Ascending aorta (tissue), 2 donors: Measurements from ENCODE around the gene ITGA11. TPM values are rescaled to one million over a fixed set of nuclear protein-coding genes. Genes with fewer than 3 reads are reported as not detected.

Experiments used
- DNase-seq, 2 donors: peaks; one replicate each; pipeline ENCODE4 v3.0.0-alpha.2; 2019; ENCODE audit warnings: low spot score in 2 of 2
- H3K27ac ChIP-seq, 2 donors: fragments of 200-600 bp; sonication (generic); one replicate each; pipeline ENCODE4 v1.5.1; 2016 to 2017; ENCODE audit warnings: mild to moderate bottlenecking in 1 of 2
- H3K27me3 ChIP-seq: fragments of 200-600 bp; sonication (generic); one replicate; pipeline ENCODE4 v1.5.1; 2017
- H3K36me3 ChIP-seq, 2 donors: fragments of 200-600 bp; sonication (generic); one replicate each; pipeline ENCODE4 v1.5.1; 2016
- H3K4me1 ChIP-seq, 2 donors: fragments of 200-600 bp; sonication (generic); one replicate each; pipeline ENCODE4 v1.5.1; 2016 to 2017; ENCODE audit warnings: mild to moderate bottlenecking in 1 of 2
- H3K4me3 ChIP-seq, 2 donors: fragments of 200-600 bp; sonication (generic); one replicate each; pipeline ENCODE4 v1.5.1; 2016 to 2017; ENCODE audit warnings: mild to moderate bottlenecking in 1 of 2
- H3K9me3 ChIP-seq, 2 donors: fragments of 200-600 bp; sonication (generic); one replicate each; pipeline ENCODE4 v1.5.1; 2016
- CTCF ChIP-seq, 3 experiments: fragments of 200-600 bp in 2 of 3; fragments of 450-650 bp in 1 of 3; sonication (generic) in 2 of 3; IDR thresholded peaks; one replicate each; pipeline ENCODE4 v1.5.1; 2016 to 2019; ENCODE audit warnings: antibody characterized with exemption in 3 of 3, mild to moderate bottlenecking in 1 of 3, moderate library complexity in 1 of 3
- intact Hi-C: fragments of 100-400 bp; cut with DNase I; formaldehyde crosslinking; loops from one replicate; pipeline ENCODE4 v1.15.1; 2023
- total RNA-seq: library from RNA; depleted of rRNA; stranded (reverse); fragments of >200 nt; gene quantifications from one replicate; pipeline ENCODE4 v1.1.0, GENCODE V29; 2016

Gene ITGA11
- total RNA-seq, 1 donor from 2014 or later = 136 TPM

- H3K4me3 ChIP-seq = no peak overlapping the region
- peak overlapping the region in 1 of 2 donors; percentile 35 for H3K27ac ChIP-seq
- H3K4me1 ChIP-seq = peaks cover 0 to 17% of the 10 kb centered on the region in 2 donors
- peaks cover 4 to 28% of the 10 kb centered on the region in 2 donors for H3K36me3 ChIP-seq
- H3K9me3 ChIP-seq = no peaks in the 10 kb centered on the region
- intact Hi-C loops = no loop called here
- no peak for TF ChIP-seq CTCF (IDR thresholded peaks at IDR 0.05)
- peak in 1 of 2 donors; percentile 53 for DNase-seq
- no peaks in the 10 kb centered on the region for H3K27me3 ChIP-seq
These were observed 56.2 kb downstream of the ITGA11 start for GRCh38 chr15:68375716-68376220.

GRCh38 chr15:68375191-68375631 is 56.8 kb downstream of the ITGA11 start:
- no peak overlapping the region for H3K4me3 ChIP-seq
- no peak for TF ChIP-seq CTCF (IDR thresholded peaks at IDR 0.05)
- intact Hi-C loops = no loop called here
- H3K27ac ChIP-seq = peak overlapping the region in 1 of 2 donors; percentile 35
- no peaks in the 10 kb centered on the region for H3K27me3 ChIP-seq
- H3K36me3 ChIP-seq = peaks cover 4 to 23% of the 10 kb centered on the region in 2 donors
- peak in 1 of 2 donors; percentile 50 for DNase-seq
- peaks cover 0 to 22% of the 10 kb centered on the region in 2 donors for H3K4me1 ChIP-seq
- H3K9me3 ChIP-seq = no peaks in the 10 kb centered on the region

GRCh38 chr15:68374168-68374745 is 57.7 kb downstream of the ITGA11 start:
- H3K4me1 ChIP-seq = peaks cover 0 to 25% of the 10 kb centered on the region in 2 donors
- peaks cover 4 to 27% of the 10 kb centered on the region in 2 donors for H3K36me3 ChIP-seq
- peak overlapping the region in 1 of 2 donors; percentile 35 for H3K27ac ChIP-seq
- intact Hi-C loops = no loop called here
- H3K4me3 ChIP-seq = no peak overlapping the region
- TF ChIP-seq CTCF (IDR thresholded peaks at IDR 0.05) = no peak
- peak in 1 of 2 donors; percentile 52 for DNase-seq
- H3K9me3 ChIP-seq = no peaks in the 10 kb centered on the region
- H3K27me3 ChIP-seq = no peaks in the 10 kb centered on the region

- Histone ChIP-seq H3K9me3 (no peaks in the 10 kb centered on the region), H3K4me3 (no peak overlapping the region), H3K36me3 (peaks cover 4 to 29% of the 10 kb centered on the region in 2 donors), H3K27me3 (no peaks in the 10 kb centered on the region), H3K27ac (peak overlapping the region; percentile 96), H3K4me1 (peaks cover 3 to 36% of the 10 kb centered on the region in 2 donors)
- no peak for TF ChIP-seq CTCF (IDR thresholded peaks at IDR 0.05)
- intact Hi-C loops = no loop called here
- DNase-seq = peak in 1 of 2 donors; percentile 31
These were observed 58.9 kb downstream of the ITGA11 start for GRCh38 chr15:68373028-68373427.

GRCh38 chr15:68372291-68372811 is 59.6 kb downstream of the ITGA11 start:
- intact Hi-C loops = no loop called here
- H3K27ac ChIP-seq = peak overlapping the region; percentile 96
- DNase-seq = peak in 1 of 2 donors; percentile 60
- H3K9me3 ChIP-seq = no peaks in the 10 kb centered on the region
- H3K4me1 ChIP-seq = peaks cover 3 to 41% of the 10 kb centered on the region in 2 donors
- H3K27me3 ChIP-seq = no peaks in the 10 kb centered on the region
- H3K36me3 ChIP-seq = peaks cover 0 to 33% of the 10 kb centered on the region in 2 donors
- no peak overlapping the region for H3K4me3 ChIP-seq
- TF ChIP-seq CTCF (IDR thresholded peaks at IDR 0.05) = peak in 1 of 3 experiments; percentile 13
